ENCODE results near the gene UBR1.

The UBR1 gene

DNA sequence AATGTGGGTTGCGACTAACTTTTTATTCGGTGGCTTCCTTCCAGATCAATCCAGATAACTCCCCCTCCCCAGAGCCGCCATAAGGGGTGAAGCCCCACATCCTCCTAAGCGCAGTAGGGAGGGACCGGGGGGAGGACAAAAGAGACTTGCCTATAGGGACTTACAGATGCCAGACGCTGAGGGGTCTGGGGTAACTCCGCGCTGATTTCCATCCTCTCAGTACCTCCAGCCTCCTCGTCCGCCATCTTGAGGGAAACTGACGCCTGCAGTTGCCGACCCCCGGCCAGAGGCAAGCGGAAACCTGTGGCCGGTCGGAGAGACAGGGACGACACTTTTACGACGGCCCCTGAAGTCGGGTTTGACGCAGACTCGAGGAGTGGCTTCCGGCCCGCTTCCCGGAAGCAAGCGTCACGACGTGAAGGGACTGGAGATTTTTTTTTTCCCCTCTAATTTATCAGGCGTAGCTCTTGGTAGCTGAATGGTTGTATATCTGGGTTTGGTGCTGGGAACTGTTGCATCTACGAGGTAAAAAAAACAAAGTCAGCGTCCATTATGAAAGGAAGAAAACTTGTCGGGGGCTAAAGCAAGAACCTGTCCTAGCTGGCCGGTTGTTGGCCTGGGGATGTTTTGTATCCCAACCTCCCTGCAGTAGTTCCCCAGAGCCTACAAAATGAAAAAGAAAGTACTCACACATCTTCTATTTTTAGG is at the start of gene UBR1:
Gene UBR1 (minus strand): TSS at position 261 of the 708 bp plus-strand sequence. CDS start 16 bp downstream, at position 245.
- Histone ChIP-seq H3K4me3 (peak within 1 kb of the TSS; percentile 80), H3K27ac (peak within 1 kb of the TSS; percentile 85 to 86)
- TF ChIP-seq, protein P1, sequence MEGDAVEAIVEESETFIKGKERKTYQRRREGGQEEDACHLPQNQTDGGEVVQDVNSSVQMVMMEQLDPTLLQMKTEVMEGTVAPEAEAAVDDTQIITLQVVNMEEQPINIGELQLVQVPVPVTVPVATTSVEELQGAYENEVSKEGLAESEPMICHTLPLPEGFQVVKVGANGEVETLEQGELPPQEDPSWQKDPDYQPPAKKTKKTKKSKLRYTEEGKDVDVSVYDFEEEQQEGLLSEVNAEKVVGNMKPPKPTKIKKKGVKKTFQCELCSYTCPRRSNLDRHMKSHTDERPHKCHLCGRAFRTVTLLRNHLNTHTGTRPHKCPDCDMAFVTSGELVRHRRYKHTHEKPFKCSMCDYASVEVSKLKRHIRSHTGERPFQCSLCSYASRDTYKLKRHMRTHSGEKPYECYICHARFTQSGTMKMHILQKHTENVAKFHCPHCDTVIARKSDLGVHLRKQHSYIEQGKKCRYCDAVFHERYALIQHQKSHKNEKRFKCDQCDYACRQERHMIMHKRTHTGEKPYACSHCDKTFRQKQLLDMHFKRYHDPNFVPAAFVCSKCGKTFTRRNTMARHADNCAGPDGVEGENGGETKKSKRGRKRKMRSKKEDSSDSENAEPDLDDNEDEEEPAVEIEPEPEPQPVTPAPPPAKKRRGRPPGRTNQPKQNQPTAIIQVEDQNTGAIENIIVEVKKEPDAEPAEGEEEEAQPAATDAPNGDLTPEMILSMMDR (IDR thresholded peaks at IDR 0.05) = no peak
- DNase-seq (ENCODE audit: low spot score) = peak; percentile 96

DNA sequence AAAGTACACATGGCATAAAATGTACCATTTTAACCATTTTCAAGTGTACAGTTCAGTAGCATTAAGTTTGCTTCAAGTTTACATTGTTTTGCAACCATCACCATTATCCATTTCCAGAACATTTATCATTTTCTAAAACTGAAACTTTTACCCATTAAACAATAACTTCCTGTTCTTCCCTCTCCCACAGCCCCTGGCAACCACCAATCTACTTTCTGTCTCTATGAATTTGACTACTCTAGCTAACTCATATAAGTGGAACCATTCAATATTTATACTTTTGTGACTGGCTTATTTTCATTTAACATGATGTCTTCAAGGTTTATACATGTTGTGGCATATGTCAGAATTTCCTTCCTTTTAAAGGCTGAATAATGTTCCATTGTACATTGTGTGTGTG is 47.4 kb upstream of the UBR1 start:
- no peak for DNase-seq (ENCODE audit: low spot score)
- TF ChIP-seq, protein P1 (IDR thresholded peaks at IDR 0.05) = no peak
- Histone ChIP-seq H3K27ac (no peak overlapping the region), H3K4me3 (no peak overlapping the region)

- TF ChIP-seq, protein P1 (IDR thresholded peaks at IDR 0.05) = no peak
- no peak for DNase-seq (ENCODE audit: low spot score)
- Histone ChIP-seq H3K27ac (no peak overlapping the region), H3K4me3 (no peak overlapping the region)
These were observed 45.9 kb upstream of the UBR1 start for GRCh38 chr15:43151688-43152087.

DNA sequence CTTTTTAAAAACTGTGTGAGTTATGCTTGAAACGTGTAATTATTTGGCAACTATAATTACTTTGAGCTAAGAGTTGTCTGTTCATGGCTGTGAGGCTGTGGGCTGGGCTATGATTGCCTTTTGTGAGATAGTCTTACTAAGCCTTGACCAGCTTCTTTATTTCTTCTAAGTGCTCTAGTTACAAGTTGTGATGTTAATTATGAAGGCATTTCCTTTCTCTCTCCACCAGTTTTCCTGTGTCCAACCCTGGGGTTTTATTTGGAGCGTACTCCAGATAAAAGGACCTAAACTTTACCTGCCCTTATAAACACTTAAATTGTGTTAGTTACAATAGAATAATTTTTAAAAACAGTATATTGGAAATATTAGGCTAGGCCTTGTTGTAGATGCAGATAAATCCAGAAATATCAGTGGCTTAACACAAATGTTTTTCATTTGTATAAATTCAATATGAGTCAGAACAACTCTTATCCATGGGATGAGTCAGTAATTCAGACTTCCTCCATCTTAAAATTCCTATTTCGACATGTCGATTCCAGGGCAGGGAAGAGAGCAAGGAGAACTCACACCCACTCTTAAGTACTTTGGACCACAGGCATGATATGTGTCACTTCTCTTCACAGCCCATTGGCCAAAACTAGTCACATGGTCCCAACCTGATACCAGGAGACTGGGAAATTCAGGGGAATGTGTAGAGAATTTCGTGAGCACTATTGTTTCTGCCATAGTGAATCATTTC is 44.5 kb upstream of the UBR1 start:
- H3K4me3 ChIP-seq = no peak overlapping the region
- H3K27ac ChIP-seq = no peak overlapping the region
- TF ChIP-seq, protein P1 (IDR thresholded peaks at IDR 0.05) = no peak
- no peak for DNase-seq (ENCODE audit: low spot score)

DNA sequence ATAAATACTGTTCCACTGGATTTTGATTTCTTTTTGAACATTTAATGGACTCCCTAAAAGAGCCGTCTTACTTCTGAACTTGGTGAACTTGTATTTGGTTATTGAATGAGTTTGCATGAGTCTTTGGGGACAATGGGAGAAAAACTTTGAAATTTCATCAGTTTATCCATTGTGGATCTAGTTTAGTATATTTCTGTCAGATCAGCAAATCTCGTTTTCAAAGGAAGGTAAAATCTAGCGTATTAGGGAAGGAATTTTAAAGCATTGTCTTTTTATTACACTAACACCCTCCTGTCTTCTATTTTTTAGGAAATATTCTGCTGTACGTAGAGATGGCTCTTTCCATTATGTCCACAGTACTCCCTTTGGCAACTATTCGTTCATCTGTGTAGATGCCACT is 40.3 kb upstream of the UBR1 start:
- no peak for DNase-seq (ENCODE audit: low spot score)
- Histone ChIP-seq H3K27ac (no peak overlapping the region), H3K4me3 (no peak overlapping the region)
- TF ChIP-seq, protein P1 (IDR thresholded peaks at IDR 0.05) = no peak

GRCh38 chr15:43144512-43144911 is 38.7 kb upstream of the UBR1 start:
- Histone ChIP-seq H3K4me3 (no peak overlapping the region), H3K27ac (no peak overlapping the region)
- DNase-seq (ENCODE audit: low spot score) = no peak
- TF ChIP-seq, protein P1 (IDR thresholded peaks at IDR 0.05) = no peak

All from coronary artery (tissue), 2 donors.